HepG2 (cell line): Measurements from ENCODE around the gene ADARB2.

Experiments used
- KLF9 ChIP-seq: IDR thresholded peaks from 2 replicates; pipeline ENCODE4 v1.6.1; 2016; ENCODE audit warnings: low read depth
- MIXL1 ChIP-seq: IDR thresholded peaks from 2 replicates; pipeline ENCODE4 v1.6.1; 2016
- NR2C2 ChIP-seq: sonication (generic); formaldehyde crosslinking; IDR thresholded peaks from 2 replicates; pipeline ENCODE4 v1.4.0; 2020; ENCODE audit warnings: missing genetic modification reagents, mild to moderate bottlenecking, moderate library complexity, borderline replicate concordance
- POLR2A ChIP-seq, 2 experiments: IDR thresholded peaks; 2 replicates each; pipeline ENCODE4 v1.6.1; 2011; ENCODE audit warnings: low read depth in 2 of 2, low read length in 2 of 2, mild to moderate bottlenecking in 1 of 2, moderate library complexity in 1 of 2; ENCODE audit not compliant: insufficient read depth in 1 of 2
- SP1 ChIP-seq, 2 experiments: fragments of 450-650 bp in 1 of 2; sonication (generic) in 1 of 2; formaldehyde crosslinking in 1 of 2; IDR thresholded peaks; 2 replicates each; pipeline versions ENCODE4 v1.4.0 to v1.6.1; 2016 to 2020; ENCODE audit warnings: missing genetic modification reagents in 1 of 2
- ZNF282 ChIP-seq: fragments of 450-650 bp; IDR thresholded peaks from 2 replicates; pipeline ENCODE4 v1.6.1; 2018; ENCODE audit not compliant: partially characterized antibody
- ZNF549 ChIP-seq: sonication (generic); formaldehyde crosslinking; IDR thresholded peaks from 2 replicates; pipeline ENCODE4 v1.5.0; 2020; ENCODE audit warnings: missing genetic modification reagents
- TF ChIP-seq, protein P1 (sequence below): sonication (generic); formaldehyde crosslinking; IDR thresholded peaks from 2 replicates; pipeline ENCODE4 v1.5.0; 2020; ENCODE audit warnings: mild to moderate bottlenecking, missing genetic modification reagents, moderate library complexity
- TF ChIP-seq, protein P2 (sequence below): sonication (generic); formaldehyde crosslinking; IDR thresholded peaks from 2 replicates; pipeline ENCODE4 v1.4.0; 2020; ENCODE audit warnings: mild to moderate bottlenecking, missing genetic modification reagents
- TF ChIP-seq, protein P3 (sequence below): sonication (generic); formaldehyde crosslinking; IDR thresholded peaks from 2 replicates; pipeline ENCODE4 v1.8.1; 2023; ENCODE audit warnings: missing genetic modification reagents, inconsistent platforms, borderline replicate concordance
- TF ChIP-seq, protein P4 (sequence below), 2 experiments: IDR thresholded peaks; 2 replicates each; pipeline ENCODE4 v1.6.1; 2011 to 2012; ENCODE audit warnings: low read length in 2 of 2, borderline replicate concordance in 1 of 2, low read depth in 1 of 2, mild to moderate bottlenecking in 1 of 2, moderate library complexity in 1 of 2

DNA sequence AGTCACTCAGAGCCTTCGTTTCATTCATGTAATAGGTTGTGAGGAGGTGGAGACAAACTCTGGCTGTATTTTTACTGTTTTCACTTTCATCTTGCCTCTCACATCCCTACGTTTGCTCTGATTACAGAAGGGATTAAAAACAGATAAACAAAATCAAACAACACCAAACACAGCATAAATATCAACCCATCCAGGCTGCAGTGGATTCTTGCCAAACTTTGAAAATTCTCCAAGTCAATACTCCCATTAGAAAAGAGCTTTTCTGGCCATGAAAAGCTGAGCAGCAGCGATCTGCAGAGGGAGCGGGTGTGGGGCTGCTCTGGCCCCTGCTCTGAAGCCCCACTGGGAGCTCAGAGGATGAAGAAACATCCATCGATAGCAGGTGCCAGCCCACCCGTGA lies 397.9 kb downstream of the ADARB2 start:
- TF ChIP-seq NR2C2 (CRISPR knock-in tag) = no peak
- TF ChIP-seq POLR2A (IDR thresholded peaks at IDR 0.05; ENCODE audit: insufficient read depth in 1 of 2, low read depth in 2 of 2, low read length in 2 of 2) = no peak
- TF ChIP-seq, protein P1, sequence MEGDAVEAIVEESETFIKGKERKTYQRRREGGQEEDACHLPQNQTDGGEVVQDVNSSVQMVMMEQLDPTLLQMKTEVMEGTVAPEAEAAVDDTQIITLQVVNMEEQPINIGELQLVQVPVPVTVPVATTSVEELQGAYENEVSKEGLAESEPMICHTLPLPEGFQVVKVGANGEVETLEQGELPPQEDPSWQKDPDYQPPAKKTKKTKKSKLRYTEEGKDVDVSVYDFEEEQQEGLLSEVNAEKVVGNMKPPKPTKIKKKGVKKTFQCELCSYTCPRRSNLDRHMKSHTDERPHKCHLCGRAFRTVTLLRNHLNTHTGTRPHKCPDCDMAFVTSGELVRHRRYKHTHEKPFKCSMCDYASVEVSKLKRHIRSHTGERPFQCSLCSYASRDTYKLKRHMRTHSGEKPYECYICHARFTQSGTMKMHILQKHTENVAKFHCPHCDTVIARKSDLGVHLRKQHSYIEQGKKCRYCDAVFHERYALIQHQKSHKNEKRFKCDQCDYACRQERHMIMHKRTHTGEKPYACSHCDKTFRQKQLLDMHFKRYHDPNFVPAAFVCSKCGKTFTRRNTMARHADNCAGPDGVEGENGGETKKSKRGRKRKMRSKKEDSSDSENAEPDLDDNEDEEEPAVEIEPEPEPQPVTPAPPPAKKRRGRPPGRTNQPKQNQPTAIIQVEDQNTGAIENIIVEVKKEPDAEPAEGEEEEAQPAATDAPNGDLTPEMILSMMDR (CRISPR knock-in tag) = no peak
- TF ChIP-seq, protein P2, sequence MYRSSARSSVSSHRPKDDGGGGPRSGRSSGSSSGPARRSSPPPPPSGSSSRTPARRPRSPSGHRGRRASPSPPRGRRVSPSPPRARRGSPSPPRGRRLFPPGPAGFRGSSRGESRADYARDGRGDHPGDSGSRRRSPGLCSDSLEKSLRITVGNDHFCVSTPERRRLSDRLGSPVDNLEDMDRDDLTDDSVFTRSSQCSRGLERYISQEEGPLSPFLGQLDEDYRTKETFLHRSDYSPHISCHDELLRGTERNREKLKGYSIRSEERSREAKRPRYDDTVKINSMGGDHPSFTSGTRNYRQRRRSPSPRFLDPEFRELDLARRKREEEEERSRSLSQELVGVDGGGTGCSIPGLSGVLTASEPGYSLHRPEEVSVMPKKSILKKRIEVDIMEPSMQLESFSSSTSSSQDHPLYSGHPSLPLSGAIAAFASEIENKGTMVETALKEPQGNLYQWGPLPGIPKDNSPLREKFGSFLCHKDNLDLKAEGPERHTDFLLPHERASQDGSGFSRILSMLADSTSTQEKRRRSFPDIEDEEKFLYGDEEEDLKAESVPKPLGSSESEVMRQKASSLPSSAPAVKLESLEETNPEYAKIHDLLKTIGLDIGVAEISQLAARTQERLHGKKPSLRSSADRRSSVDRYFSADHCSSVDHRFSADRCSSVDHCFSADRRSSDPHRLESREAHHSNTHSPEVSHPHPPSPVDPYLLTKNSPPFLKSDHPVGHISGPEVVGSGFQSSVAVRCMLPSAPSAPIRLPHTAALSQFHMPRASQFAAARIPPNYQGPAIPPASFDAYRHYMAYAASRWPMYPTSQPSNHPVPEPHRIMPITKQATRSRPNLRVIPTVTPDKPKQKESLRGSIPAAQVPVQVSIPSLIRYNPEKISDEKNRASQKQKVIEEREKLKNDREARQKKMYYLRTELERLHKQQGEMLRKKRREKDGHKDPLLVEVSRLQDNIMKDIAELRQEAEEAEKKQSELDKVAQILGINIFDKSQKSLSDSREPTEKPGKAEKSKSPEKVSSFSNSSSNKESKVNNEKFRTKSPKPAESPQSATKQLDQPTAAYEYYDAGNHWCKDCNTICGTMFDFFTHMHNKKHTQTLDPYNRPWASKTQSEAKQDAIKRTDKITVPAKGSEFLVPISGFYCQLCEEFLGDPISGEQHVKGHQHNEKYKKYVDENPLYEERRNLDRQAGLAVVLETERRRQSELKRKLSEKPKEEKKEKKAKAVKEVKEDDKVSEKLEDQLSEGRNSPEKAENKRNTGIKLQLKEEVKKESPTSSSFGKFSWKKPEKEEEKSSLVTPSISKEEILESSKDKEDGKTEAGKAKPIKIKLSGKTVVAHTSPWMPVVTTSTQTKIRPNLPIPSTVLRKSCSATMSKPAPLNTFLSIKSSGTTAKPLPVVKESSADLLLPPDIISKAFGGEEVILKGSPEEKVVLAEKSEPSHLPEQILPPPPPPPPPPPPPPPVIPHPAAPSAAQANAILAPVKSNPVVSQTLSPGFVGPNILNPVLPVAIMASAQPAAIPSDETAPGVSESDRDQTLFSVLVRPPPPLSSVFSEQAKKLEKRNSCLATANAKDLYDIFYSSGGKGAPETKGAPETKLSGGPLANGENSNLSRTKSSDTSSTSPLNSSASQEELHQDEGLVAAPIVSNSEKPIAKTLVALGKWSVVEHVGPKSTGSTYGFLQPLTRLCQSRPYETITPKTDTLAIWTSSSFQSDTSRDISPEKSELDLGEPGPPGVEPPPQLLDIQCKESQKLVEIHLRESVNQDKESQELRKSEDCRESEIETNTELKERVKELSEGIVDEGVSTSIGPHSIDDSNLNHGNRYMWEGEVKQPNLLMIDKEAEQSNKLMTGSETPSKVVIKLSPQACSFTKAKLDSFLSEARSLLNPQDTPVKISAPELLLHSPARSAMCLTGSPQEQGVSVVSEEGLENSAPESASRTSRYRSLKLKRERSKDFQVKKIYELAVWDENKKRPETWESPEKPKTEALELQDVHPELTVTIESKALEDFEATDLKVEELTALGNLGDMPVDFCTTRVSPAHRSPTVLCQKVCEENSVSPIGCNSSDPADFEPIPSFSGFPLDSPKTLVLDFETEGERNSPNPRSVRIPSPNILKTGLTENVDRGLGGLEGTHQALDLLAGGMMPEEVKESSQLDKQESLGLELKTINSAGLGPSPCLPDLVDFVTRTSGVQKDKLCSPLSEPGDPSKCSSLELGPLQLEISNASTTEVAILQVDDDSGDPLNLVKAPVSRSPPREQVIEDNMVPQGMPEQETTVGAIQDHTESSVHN (CRISPR knock-in tag) = no peak
- TF ChIP-seq, protein P3, sequence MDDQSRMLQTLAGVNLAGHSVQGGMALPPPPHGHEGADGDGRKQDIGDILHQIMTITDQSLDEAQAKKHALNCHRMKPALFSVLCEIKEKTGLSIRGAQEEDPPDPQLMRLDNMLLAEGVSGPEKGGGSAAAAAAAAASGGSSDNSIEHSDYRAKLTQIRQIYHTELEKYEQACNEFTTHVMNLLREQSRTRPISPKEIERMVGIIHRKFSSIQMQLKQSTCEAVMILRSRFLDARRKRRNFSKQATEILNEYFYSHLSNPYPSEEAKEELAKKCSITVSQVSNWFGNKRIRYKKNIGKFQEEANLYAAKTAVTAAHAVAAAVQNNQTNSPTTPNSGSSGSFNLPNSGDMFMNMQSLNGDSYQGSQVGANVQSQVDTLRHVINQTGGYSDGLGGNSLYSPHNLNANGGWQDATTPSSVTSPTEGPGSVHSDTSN = no peak
- TF ChIP-seq, protein P4, sequence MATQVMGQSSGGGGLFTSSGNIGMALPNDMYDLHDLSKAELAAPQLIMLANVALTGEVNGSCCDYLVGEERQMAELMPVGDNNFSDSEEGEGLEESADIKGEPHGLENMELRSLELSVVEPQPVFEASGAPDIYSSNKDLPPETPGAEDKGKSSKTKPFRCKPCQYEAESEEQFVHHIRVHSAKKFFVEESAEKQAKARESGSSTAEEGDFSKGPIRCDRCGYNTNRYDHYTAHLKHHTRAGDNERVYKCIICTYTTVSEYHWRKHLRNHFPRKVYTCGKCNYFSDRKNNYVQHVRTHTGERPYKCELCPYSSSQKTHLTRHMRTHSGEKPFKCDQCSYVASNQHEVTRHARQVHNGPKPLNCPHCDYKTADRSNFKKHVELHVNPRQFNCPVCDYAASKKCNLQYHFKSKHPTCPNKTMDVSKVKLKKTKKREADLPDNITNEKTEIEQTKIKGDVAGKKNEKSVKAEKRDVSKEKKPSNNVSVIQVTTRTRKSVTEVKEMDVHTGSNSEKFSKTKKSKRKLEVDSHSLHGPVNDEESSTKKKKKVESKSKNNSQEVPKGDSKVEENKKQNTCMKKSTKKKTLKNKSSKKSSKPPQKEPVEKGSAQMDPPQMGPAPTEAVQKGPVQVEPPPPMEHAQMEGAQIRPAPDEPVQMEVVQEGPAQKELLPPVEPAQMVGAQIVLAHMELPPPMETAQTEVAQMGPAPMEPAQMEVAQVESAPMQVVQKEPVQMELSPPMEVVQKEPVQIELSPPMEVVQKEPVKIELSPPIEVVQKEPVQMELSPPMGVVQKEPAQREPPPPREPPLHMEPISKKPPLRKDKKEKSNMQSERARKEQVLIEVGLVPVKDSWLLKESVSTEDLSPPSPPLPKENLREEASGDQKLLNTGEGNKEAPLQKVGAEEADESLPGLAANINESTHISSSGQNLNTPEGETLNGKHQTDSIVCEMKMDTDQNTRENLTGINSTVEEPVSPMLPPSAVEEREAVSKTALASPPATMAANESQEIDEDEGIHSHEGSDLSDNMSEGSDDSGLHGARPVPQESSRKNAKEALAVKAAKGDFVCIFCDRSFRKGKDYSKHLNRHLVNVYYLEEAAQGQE (IDR thresholded peaks at IDR 0.05; ENCODE audit: borderline replicate concordance in 1 of 2, low read depth in 1 of 2, low read length in 2 of 2) = no peak
- no peak for TF ChIP-seq KLF9
- no peak for TF ChIP-seq MIXL1 (CRISPR knock-in tag)
- no peak for TF ChIP-seq ZNF549 (CRISPR knock-in tag)
- no peak for TF ChIP-seq ZNF282
- no peak for TF ChIP-seq SP1 (IDR thresholded peaks at IDR 0.05)
- no peak for TF ChIP-seq SP1 (CRISPR knock-in tag; IDR thresholded peaks at IDR 0.05)
